ENCODE results near the gene MINPP1. TPM values are rescaled to one million over a fixed set of nuclear protein-coding genes. Genes with fewer than 3 reads are reported as not detected.

Gene MINPP1
- total and polyA plus RNA-seq, 2 of the 4 experiments (the other 2 are of a cell fraction), result 11.7 to 14.4 TPM

GRCh38 chr10:87504307-87504639 lies 420 bp upstream of the MINPP1 start:
- Histone ChIP-seq H2BK120ac (ENCODE audit: low read depth, low read length) (peak overlapping the region; percentile 58), H2AFZ (replicated peaks; ENCODE audit: low read length, poor library complexity) (peak overlapping the region; percentile 98), H3K9me1 (ENCODE audit: insufficient read depth, low read length) (no peaks in the 10 kb centered on the region; the same call in 1 of the 2 replicates), H3K9me3 (ENCODE audit: control insufficient read depth, insufficient read depth, low read length) (no peaks in the 10 kb centered on the region), H3K23ac (ENCODE audit: low read depth, low read length) (peak overlapping the region; percentile 98), H2BK15ac (ENCODE audit: low read depth, low read length) (no peak overlapping the region), H3K56ac (ENCODE audit: extremely low read depth, insufficient read depth, low read length) (peak overlapping the region; percentile 93), H3K4me3 (ENCODE audit: insufficient read depth, low read depth, low read length) (peak overlapping the region; percentile 83), H3K4me2 (ENCODE audit: low read depth, low read length) (peak overlapping the region; percentile 97), H4K20me1 (ENCODE audit: insufficient read depth, low read length) (no peaks in the 10 kb centered on the region; the same call in 1 of the 2 replicates), H4K5ac (ENCODE audit: low read depth, low read length) (peak overlapping the region; percentile 94), H2BK20ac (ENCODE audit: low read depth, low read length) (0 out of 2 replicates have a peak overlapping the region, but pooled peaks have one; percentile 59), H3K14ac (replicated peaks; ENCODE audit: low read depth, low read length) (peak overlapping the region; percentile 99), H3K9ac (ENCODE audit: low read depth, low read length) (peak overlapping the region; percentile 89), H4K91ac (ENCODE audit: insufficient read depth, low read depth, low read length) (peak overlapping the region; percentile 82), H2AK9ac (replicated peaks; ENCODE audit: low read depth, low read length, poor library complexity) (peak overlapping the region; percentile 38), H3K27me3 (ENCODE audit: control insufficient read depth, insufficient read depth, low read length) (no peaks in the 10 kb centered on the region), H3K27ac (ENCODE audit: insufficient read depth, low read length) (peak overlapping the region; percentile 87), H3K4ac (ENCODE audit: low read depth, low read length) (peak overlapping the region; percentile 95), H2AK5ac (ENCODE audit: low read depth, low read length) (no peak overlapping the region; the same call in none of the 2 replicates), H2BK5ac (ENCODE audit: low read depth, low read length, poor library complexity, severe bottlenecking) (peak overlapping the region; percentile 87), H3K4me1 (ENCODE audit: control insufficient read depth, insufficient read depth, low read length) (peaks cover 1% of the 10 kb centered on the region; the same call in 1 of the 2 replicates), H3K36me3 (ENCODE audit: control insufficient read depth, insufficient read depth, low read length) (no peaks in the 10 kb centered on the region), H3K18ac (ENCODE audit: low read depth, low read length) (peak overlapping the region; percentile 67), H4K8ac (ENCODE audit: low read depth in 2 of 2, low read length in 2 of 2) (peak overlapping the region; percentile 88 to 97), H3K79me1 (ENCODE audit: low read depth in 1 of 2, low read length in 2 of 2) (peaks cover 16 to 36% of the 10 kb centered on the region in 2 experiments)
- BruUV-seq (replicated peaks), result TSS peak; percentile 84
- ChIA-PET CTCF (interaction anchor here (0.5 kb wide), 1 partner anchor 75 kb away, joined by 7 read pairs; no protein-coding TSS in a partner anchor), POLR2A (ENCODE audit: unreplicated experiment) (interaction anchor here (1.1 kb wide), 1 partner anchor 9 kb away, joined by 3 read pairs; no protein-coding TSS in a partner anchor)
- dilution Hi-C loops (cut with HindIII; ENCODE audit: low sequenced_read_pairs, unreplicated experiment) (no loop called here), intact Hi-C loops (cut with micrococcal nuclease) (no loop called here), in situ Hi-C loops (cut with MboI; ENCODE audit: low sequenced_read_pairs) (loop anchor here (25.0 kb wide), 1 partner anchor 292 kb away; no protein-coding TSS in a partner anchor)
- WGBS, 2 experiments (ENCODE audit: extremely low coverage in 2 of 2, insufficient read length in 1 of 2), result 0% methylated on average over 3 of the region's 10 CpGs; no CpG with 5 or more reads in 1 of the 2 experiments
- TF ChIP-seq USF2 (IDR thresholded peaks at IDR 0.05; ENCODE audit: low read depth, low read length) (no peak), CEBPB (IDR thresholded peaks at IDR 0.05; ENCODE audit: low read depth, low read length) (peak; percentile 13; the same call in 1 of the 2 replicates), NFE2L2 (IDR thresholded peaks at IDR 0.05; ENCODE audit: low read depth, low read length) (no peak), MAZ (IDR thresholded peaks at IDR 0.05; ENCODE audit: borderline replicate concordance, low read depth, low read length) (no peak), SMC3 (IDR thresholded peaks at IDR 0.05; ENCODE audit: low read depth, low read length) (no peak), RFX5 (IDR thresholded peaks at IDR 0.05; ENCODE audit: low read depth, low read length) (no peak), RAD21 (IDR thresholded peaks at IDR 0.05; ENCODE audit: low read length) (no peak), MXI1 (IDR thresholded peaks at IDR 0.05; ENCODE audit: borderline replicate concordance, low read depth, low read length) (no peak)
- TF ChIP-seq, protein P1, sequence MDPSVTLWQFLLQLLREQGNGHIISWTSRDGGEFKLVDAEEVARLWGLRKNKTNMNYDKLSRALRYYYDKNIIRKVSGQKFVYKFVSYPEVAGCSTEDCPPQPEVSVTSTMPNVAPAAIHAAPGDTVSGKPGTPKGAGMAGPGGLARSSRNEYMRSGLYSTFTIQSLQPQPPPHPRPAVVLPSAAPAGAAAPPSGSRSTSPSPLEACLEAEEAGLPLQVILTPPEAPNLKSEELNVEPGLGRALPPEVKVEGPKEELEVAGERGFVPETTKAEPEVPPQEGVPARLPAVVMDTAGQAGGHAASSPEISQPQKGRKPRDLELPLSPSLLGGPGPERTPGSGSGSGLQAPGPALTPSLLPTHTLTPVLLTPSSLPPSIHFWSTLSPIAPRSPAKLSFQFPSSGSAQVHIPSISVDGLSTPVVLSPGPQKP (IDR thresholded peaks at IDR 0.05; ENCODE audit: borderline replicate concordance, low read depth, low read length), result no peak
- peak; percentile 50; the same call in 1 of the 2 replicates for ATAC-seq (ENCODE audit: low read depth)
- DNase-seq, result no peak
